ENCODE data around the gene TMPRSS9. TPM values are rescaled to one million over a fixed set of nuclear protein-coding genes. Genes with fewer than 3 reads are reported as not detected.

TMPRSS9 gene
- total RNA-seq, 4 donors from 2014 or later = not detected

GRCh38 chr19:2417881-2418406, 57.9 kb downstream of the TMPRSS9 start:
- no peaks in the 10 kb centered on the region for H3K27me3 ChIP-seq
- no peaks in the 10 kb centered on the region for H3K9me3 ChIP-seq
- no peaks in the 10 kb centered on the region for H3K4me1 ChIP-seq
- peaks cover 15% of the 10 kb centered on the region for H3K36me3 ChIP-seq
- H3K4me3 ChIP-seq = no peak overlapping the region
- no peak for DNase-seq (ENCODE audit: low spot score in 2 of 2)
- 84% methylated on average over 11 of the region's 13 CpGs for WGBS
- no peak overlapping the region for H3K27ac ChIP-seq
- TF ChIP-seq POLR2A (IDR thresholded peaks at IDR 0.05) = no peak
- no peak for TF ChIP-seq POLR2AphosphoS5 (IDR thresholded peaks at IDR 0.05)
- no peak for TF ChIP-seq EP300 (IDR thresholded peaks at IDR 0.05)
- TF ChIP-seq, protein P1, sequence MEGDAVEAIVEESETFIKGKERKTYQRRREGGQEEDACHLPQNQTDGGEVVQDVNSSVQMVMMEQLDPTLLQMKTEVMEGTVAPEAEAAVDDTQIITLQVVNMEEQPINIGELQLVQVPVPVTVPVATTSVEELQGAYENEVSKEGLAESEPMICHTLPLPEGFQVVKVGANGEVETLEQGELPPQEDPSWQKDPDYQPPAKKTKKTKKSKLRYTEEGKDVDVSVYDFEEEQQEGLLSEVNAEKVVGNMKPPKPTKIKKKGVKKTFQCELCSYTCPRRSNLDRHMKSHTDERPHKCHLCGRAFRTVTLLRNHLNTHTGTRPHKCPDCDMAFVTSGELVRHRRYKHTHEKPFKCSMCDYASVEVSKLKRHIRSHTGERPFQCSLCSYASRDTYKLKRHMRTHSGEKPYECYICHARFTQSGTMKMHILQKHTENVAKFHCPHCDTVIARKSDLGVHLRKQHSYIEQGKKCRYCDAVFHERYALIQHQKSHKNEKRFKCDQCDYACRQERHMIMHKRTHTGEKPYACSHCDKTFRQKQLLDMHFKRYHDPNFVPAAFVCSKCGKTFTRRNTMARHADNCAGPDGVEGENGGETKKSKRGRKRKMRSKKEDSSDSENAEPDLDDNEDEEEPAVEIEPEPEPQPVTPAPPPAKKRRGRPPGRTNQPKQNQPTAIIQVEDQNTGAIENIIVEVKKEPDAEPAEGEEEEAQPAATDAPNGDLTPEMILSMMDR (IDR thresholded peaks at IDR 0.05) = no peak

DNA sequence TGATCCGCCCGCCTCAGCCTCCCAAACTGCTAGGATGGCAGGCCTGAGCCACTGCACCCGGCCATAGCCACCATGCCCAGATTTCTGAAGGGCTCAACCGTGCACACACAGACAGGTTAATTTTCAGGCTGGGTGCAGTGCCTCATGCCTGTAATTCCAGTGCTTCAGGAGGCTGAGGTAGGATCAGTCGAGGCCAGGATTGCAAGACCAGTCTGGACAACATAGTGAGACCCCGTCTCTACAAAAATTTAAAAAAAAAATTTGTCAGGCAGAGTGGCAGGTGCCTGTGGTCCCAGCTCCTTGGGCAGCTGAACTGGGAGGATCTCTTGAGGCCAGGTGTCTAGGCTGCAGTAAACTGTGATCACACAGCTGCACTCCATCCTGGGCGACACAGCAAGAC, 59.7 kb downstream of the TMPRSS9 start:
- Histone ChIP-seq H3K27me3 (no peaks in the 10 kb centered on the region), H3K4me1 (peaks cover 3% of the 10 kb centered on the region), H3K9me3 (no peaks in the 10 kb centered on the region), H3K36me3 (peaks cover 22% of the 10 kb centered on the region), H3K4me3 (no peak overlapping the region), H3K27ac (no peak overlapping the region)
- no peak for DNase-seq (ENCODE audit: low spot score in 2 of 2)
- TF ChIP-seq, protein P1 (IDR thresholded peaks at IDR 0.05) = no peak
- TF ChIP-seq POLR2A (IDR thresholded peaks at IDR 0.05) (no peak), POLR2AphosphoS5 (IDR thresholded peaks at IDR 0.05) (no peak), EP300 (IDR thresholded peaks at IDR 0.05) (no peak)
- WGBS = 92% methylated on average over 7 of the region's 7 CpGs

GRCh38 chr19:2420490-2420889, 60.4 kb downstream of the TMPRSS9 start:
- 94% methylated on average over 2 of the region's 2 CpGs for WGBS
- Histone ChIP-seq H3K27ac (no peak overlapping the region), H3K9me3 (no peaks in the 10 kb centered on the region), H3K4me1 (peaks cover 10% of the 10 kb centered on the region), H3K36me3 (peaks cover 22% of the 10 kb centered on the region), H3K4me3 (no peak overlapping the region), H3K27me3 (no peaks in the 10 kb centered on the region)
- no peak for DNase-seq (ENCODE audit: low spot score in 2 of 2)
- TF ChIP-seq, protein P1 (IDR thresholded peaks at IDR 0.05) = no peak
- no peak for TF ChIP-seq POLR2AphosphoS5 (IDR thresholded peaks at IDR 0.05)

DNA sequence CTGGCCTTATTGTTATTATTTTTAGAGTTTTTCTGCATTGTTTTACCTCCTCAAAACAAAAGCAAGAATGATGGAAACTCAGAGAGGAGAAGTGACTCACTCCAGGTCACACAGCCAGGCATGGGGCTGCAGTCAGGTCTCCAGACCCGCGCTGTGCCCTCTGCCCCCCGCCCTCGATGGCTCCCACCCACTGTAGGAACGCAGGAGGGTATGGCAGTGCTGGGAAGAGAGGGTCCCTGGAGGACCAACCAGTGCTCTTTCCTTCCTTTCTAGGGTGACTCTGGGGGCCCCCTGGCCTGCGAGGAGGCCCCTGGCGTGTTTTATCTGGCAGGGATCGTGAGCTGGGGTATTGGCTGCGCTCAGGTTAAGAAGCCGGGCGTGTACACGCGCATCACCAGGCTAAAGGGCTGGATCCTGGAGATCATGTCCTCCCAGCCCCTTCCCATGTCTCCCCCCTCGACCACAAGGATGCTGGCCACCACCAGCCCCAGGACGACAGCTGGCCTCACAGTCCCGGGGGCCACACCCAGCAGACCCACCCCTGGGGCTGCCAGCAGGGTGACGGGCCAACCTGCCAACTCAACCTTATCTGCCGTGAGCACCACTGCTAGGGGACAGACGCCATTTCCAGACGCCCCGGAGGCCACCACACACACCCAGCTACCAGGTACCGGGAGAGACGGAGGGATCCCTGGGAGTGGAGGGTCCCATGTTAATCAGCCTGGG, 61.7 kb downstream of the TMPRSS9 start:
- H3K4me3 ChIP-seq = no peak overlapping the region
- no peak for DNase-seq (ENCODE audit: low spot score in 2 of 2)
- 88% methylated on average over 17 of the region's 23 CpGs for WGBS
- no peaks in the 10 kb centered on the region for H3K27me3 ChIP-seq
- H3K27ac ChIP-seq = no peak overlapping the region
- H3K36me3 ChIP-seq = peaks cover 17% of the 10 kb centered on the region
- TF ChIP-seq EP300 (IDR thresholded peaks at IDR 0.05) (no peak), POLR2A (IDR thresholded peaks at IDR 0.05) (no peak), POLR2AphosphoS5 (IDR thresholded peaks at IDR 0.05) (no peak)
- TF ChIP-seq, protein P1 (IDR thresholded peaks at IDR 0.05) = no peak
- H3K4me1 ChIP-seq = peaks cover 23% of the 10 kb centered on the region
- H3K9me3 ChIP-seq = no peaks in the 10 kb centered on the region

GRCh38 chr19:2423071-2423914, 63.2 kb downstream of the TMPRSS9 start:
- no peaks in the 10 kb centered on the region for H3K9me3 ChIP-seq
- H3K4me1 ChIP-seq = peaks cover 34% of the 10 kb centered on the region
- H3K4me3 ChIP-seq = no peak overlapping the region
- no peak for DNase-seq (ENCODE audit: low spot score in 2 of 2)
- H3K27ac ChIP-seq = no peak overlapping the region
- 84% methylated on average over 19 of the region's 19 CpGs for WGBS
- no peaks in the 10 kb centered on the region for H3K27me3 ChIP-seq
- H3K36me3 ChIP-seq = peaks cover 8% of the 10 kb centered on the region
- no peak for TF ChIP-seq EP300 (IDR thresholded peaks at IDR 0.05)
- TF ChIP-seq, protein P1 (IDR thresholded peaks at IDR 0.05) = no peak
- no peak for TF ChIP-seq POLR2AphosphoS5 (IDR thresholded peaks at IDR 0.05)
- no peak for TF ChIP-seq POLR2A (IDR thresholded peaks at IDR 0.05)
